Large intestine (tissue), 12 donors: ENCODE measurements around the gene BACE2. TPM values are rescaled to one million over a fixed set of nuclear protein-coding genes. Genes with fewer than 3 reads are reported as not detected.

Experiments
- DNase-seq, 2 donors: peaks; one replicate each; pipeline versions ENCODE4 v3.0.0 to v3.0.0-alpha.2; 2013
- H3K27ac ChIP-seq: one replicate; pipeline ENCODE4 v1.5.1; 2013; ENCODE audit warnings: low read length
- H3K27me3 ChIP-seq: 2 replicates; pipeline ENCODE4 v1.6.1; 2013; ENCODE audit warnings: low read length; ENCODE audit not compliant: control insufficient read depth, insufficient read depth
- H3K36me3 ChIP-seq: 2 replicates; pipeline ENCODE4 v1.6.1; 2013; ENCODE audit warnings: low read length; ENCODE audit not compliant: control insufficient read depth, insufficient read depth
- H3K4me1 ChIP-seq: one replicate; pipeline ENCODE4 v1.6.1; 2013; ENCODE audit warnings: low read length; ENCODE audit not compliant: control insufficient read depth, insufficient read depth
- H3K4me3 ChIP-seq: one replicate; pipeline ENCODE4 v1.5.1; 2013; ENCODE audit warnings: low read length
- H3K9me3 ChIP-seq: one replicate; pipeline ENCODE4 v1.6.1; 2013; ENCODE audit warnings: mild to moderate bottlenecking, low read depth, low read length, moderate library complexity; ENCODE audit not compliant: control insufficient read depth
- WGBS: methylation state at CpG from one replicate; pipeline ENCODE4 v1.1.5; 2013; ENCODE audit warnings: low lambda C conversion rate; ENCODE audit not compliant: insufficient coverage; 5-methylcytosine and 5-hydroxymethylcytosine counted together
- long read RNA-seq, 11 donors: transcript quantifications; one replicate each; lab custom pipeline, GENCODE V29; 2026
- polyA plus RNA-seq: library from polyadenylated mRNA; unstranded; fragments of 120-200 nt; gene quantifications from one replicate; pipeline ENCODE4 v1.2.1, GENCODE V29; 2013

Gene BACE2
- 20.7 TPM for polyA plus RNA-seq
- long read RNA-seq, donor 1, partial matches to known transcripts = 0 of 2 reads
- long read RNA-seq, donor 1, other reads (novel, unspliced or antisense) = 0 of 2 reads
- long read RNA-seq, donor 2, partial matches to known transcripts = 0 of 3 reads
- long read RNA-seq, donor 2, other reads (novel, unspliced or antisense) = 0 of 3 reads
- long read RNA-seq, donor 3, partial matches to known transcripts = 0 of 2 reads
- long read RNA-seq, donor 3, other reads (novel, unspliced or antisense) = 0 of 2 reads
- long read RNA-seq, donor 4 = 0 reads
- long read RNA-seq, donor 5, partial matches to known transcripts = 0 of 3 reads
- long read RNA-seq, donor 5, other reads (novel, unspliced or antisense) = 0 of 3 reads
- long read RNA-seq, donor 6, transcript BACE2-202 (9 exons, 2,993 nt) = major isoform, 5 of 5 reads
- long read RNA-seq, donor 6, partial matches to known transcripts = 0 of 5 reads
- long read RNA-seq, donor 6, other reads (novel, unspliced or antisense) = 0 of 5 reads
- long read RNA-seq, donor 7, partial matches to known transcripts = 5 of 9 reads
- long read RNA-seq, donor 7, other reads (novel, unspliced or antisense) = 0 of 9 reads
- long read RNA-seq, donor 8, transcript BACE2-202 (9 exons, 2,993 nt) = major isoform, 8 of 8 reads
- long read RNA-seq, donor 8, partial matches to known transcripts = 0 of 8 reads
- long read RNA-seq, donor 8, other reads (novel, unspliced or antisense) = 0 of 8 reads
- long read RNA-seq, donor 9, partial matches to known transcripts = 0 of 1 reads
- long read RNA-seq, donor 9, other reads (novel, unspliced or antisense) = 0 of 1 reads
- long read RNA-seq, donor 10, partial matches to known transcripts = 0 of 4 reads
- long read RNA-seq, donor 10, other reads (novel, unspliced or antisense) = 0 of 4 reads
- long read RNA-seq, donor 11, partial matches to known transcripts = 0 of 1 reads
- long read RNA-seq, donor 11, other reads (novel, unspliced or antisense) = 0 of 1 reads

GRCh38 chr21:41167348-41168342 is at the start of gene BACE2:
BACE2 (plus strand) TSS chr21:41168160; CDS start chr21:41168264, 104 bp downstream.
- Histone ChIP-seq H3K4me3 (peak within 1 kb of the TSS; percentile 65), H3K4me1 (peaks cover 3% of the 10 kb centered on the region), H3K9me3 (no peaks in the 10 kb centered on the region), H3K27ac (no peak within 1 kb of the TSS), H3K36me3 (no peaks in the 10 kb centered on the region), H3K27me3 (peaks cover 7% of the 10 kb centered on the region)
- DNase-seq = peak; percentile 37 to 85
- WGBS = 0% methylated on average over 1 of the region's 111 CpGs

GRCh38 chr21:41119901-41120300 is 48.1 kb upstream of the BACE2 start:
- no peak overlapping the region for H3K4me3 ChIP-seq
- peaks cover 3% of the 10 kb centered on the region for H3K27me3 ChIP-seq
- no CpG with 5 or more reads among the region's 1 CpG for whole genome bisulfite sequencing
- H3K4me1 ChIP-seq = no peaks in the 10 kb centered on the region
- no peak overlapping the region for H3K27ac ChIP-seq
- no peaks in the 10 kb centered on the region for H3K9me3 ChIP-seq
- no peak for DNase-seq
- no peaks in the 10 kb centered on the region for H3K36me3 ChIP-seq

- H3K27ac ChIP-seq = no peak overlapping the region
- H3K9me3 ChIP-seq = no peaks in the 10 kb centered on the region
- no peaks in the 10 kb centered on the region for H3K36me3 ChIP-seq
- no peak for DNase-seq
- no CpG with 5 or more reads among the region's 4 CpGs for WGBS
- H3K27me3 ChIP-seq = peaks cover 3% of the 10 kb centered on the region
- H3K4me3 ChIP-seq = no peak overlapping the region
- no peaks in the 10 kb centered on the region for H3K4me1 ChIP-seq
These were observed 47.0 kb upstream of the BACE2 start for GRCh38 chr21:41120997-41121396.

GRCh38 chr21:41121785-41122415 is 46.1 kb upstream of the BACE2 start:
- no peaks in the 10 kb centered on the region for H3K4me1 ChIP-seq
- peaks cover 3% of the 10 kb centered on the region for H3K27me3 ChIP-seq
- no CpG with 5 or more reads among the region's 19 CpGs for WGBS
- no peak overlapping the region for H3K27ac ChIP-seq
- H3K4me3 ChIP-seq = no peak overlapping the region
- H3K9me3 ChIP-seq = no peaks in the 10 kb centered on the region
- peak; percentile 66 to 70 for DNase-seq
- no peaks in the 10 kb centered on the region for H3K36me3 ChIP-seq

GRCh38 chr21:41124641-41125201 is 43.2 kb upstream of the BACE2 start:
- Histone ChIP-seq H3K27me3 (peaks cover 5% of the 10 kb centered on the region), H3K27ac (no peak overlapping the region), H3K4me1 (no peaks in the 10 kb centered on the region), H3K9me3 (no peaks in the 10 kb centered on the region), H3K4me3 (no peak overlapping the region), H3K36me3 (no peaks in the 10 kb centered on the region)
- no peak for DNase-seq
- WGBS = 67% methylated on average over 1 of the region's 13 CpGs

GRCh38 chr21:41128981-41129380 is 39.0 kb upstream of the BACE2 start:
- Histone ChIP-seq H3K4me1 (no peaks in the 10 kb centered on the region), H3K27ac (no peak overlapping the region)

GRCh38 chr21:41130883-41131282 is 37.1 kb upstream of the BACE2 start:
- H3K4me3 ChIP-seq = no peak overlapping the region
- H3K36me3 ChIP-seq = no peaks in the 10 kb centered on the region
- H3K27me3 ChIP-seq = peaks cover 3% of the 10 kb centered on the region
- no peak overlapping the region for H3K27ac ChIP-seq
- no peaks in the 10 kb centered on the region for H3K4me1 ChIP-seq
- DNase-seq = no peak
- 83% methylated on average over 1 of the region's 3 CpGs for WGBS
- H3K9me3 ChIP-seq = no peaks in the 10 kb centered on the region

More at GRCh38 chr21:41128981-41129380, 39.0 kb upstream of the BACE2 start:
- Histone ChIP-seq H3K27me3 (peaks cover 3% of the 10 kb centered on the region), H3K9me3 (no peaks in the 10 kb centered on the region), H3K36me3 (no peaks in the 10 kb centered on the region), H3K4me3 (no peak overlapping the region)
- no peak for DNase-seq

- H3K27ac ChIP-seq = no peak overlapping the region
- no peak overlapping the region for H3K4me3 ChIP-seq
- DNase-seq = peak in 1 of 2 donors; percentile 22
- WGBS = 46% methylated on average over 3 of the region's 5 CpGs
- H3K9me3 ChIP-seq = no peaks in the 10 kb centered on the region
- H3K4me1 ChIP-seq = no peaks in the 10 kb centered on the region
- no peaks in the 10 kb centered on the region for H3K36me3 ChIP-seq
- no peaks in the 10 kb centered on the region for H3K27me3 ChIP-seq
These were observed 34.0 kb upstream of the BACE2 start for GRCh38 chr21:41133874-41134522.

GRCh38 chr21:41135746-41136145 is 32.2 kb upstream of the BACE2 start:
- Histone ChIP-seq H3K4me3 (no peak overlapping the region), H3K27ac (no peak overlapping the region), H3K4me1 (no peaks in the 10 kb centered on the region), H3K27me3 (peaks cover 3% of the 10 kb centered on the region), H3K9me3 (no peaks in the 10 kb centered on the region), H3K36me3 (no peaks in the 10 kb centered on the region)
- no peak for DNase-seq
- WGBS = no CpG with 5 or more reads among the region's 7 CpGs
